Measurements from ENCODE around the gene ZNF514. TPM values are rescaled to one million over a fixed set of nuclear protein-coding genes. Genes with fewer than 3 reads are reported as not detected.
A peak's percentile ranks its signal among the peaks of the same experiment; 100 is the strongest.

The ZNF514 gene
- total RNA-seq, 1 donor from 2014 or later, result 19.8 TPM

- no peak overlapping the region for H3K4me3 ChIP-seq
- ATAC-seq (no peak), DNase-seq (no peak)
- H3K4me1 ChIP-seq, result no peaks in the 10 kb centered on the region
- TF ChIP-seq CTCF (IDR thresholded peaks at IDR 0.05), result no peak
- no peak overlapping the region for H3K27ac ChIP-seq
- intact Hi-C loops (cut with DNase I), result no loop called here
- peaks cover 46% of the 10 kb centered on the region for H3K36me3 ChIP-seq
- no peaks in the 10 kb centered on the region for H3K9me3 ChIP-seq
- H3K27me3 ChIP-seq, result no peaks in the 10 kb centered on the region
Observed at GRCh38 chr2:95179451-95179850, 19.8 kb upstream of the ZNF514 start.

GRCh38 chr2:95174031-95174542 is 14.4 kb upstream of the ZNF514 start:
- Histone ChIP-seq H3K27ac (no peak overlapping the region), H3K4me3 (no peak overlapping the region), H3K4me1 (no peaks in the 10 kb centered on the region), H3K9me3 (no peaks in the 10 kb centered on the region), H3K27me3 (no peaks in the 10 kb centered on the region), H3K36me3 (peaks cover 13% of the 10 kb centered on the region)
- no peak for TF ChIP-seq CTCF (IDR thresholded peaks at IDR 0.05)
- ATAC-seq (no peak), DNase-seq (no peak)
- intact Hi-C loops (cut with DNase I), result no loop called here

- ATAC-seq (no peak), DNase-seq (no peak)
- H3K4me3 ChIP-seq, result no peak overlapping the region
- H3K27ac ChIP-seq, result no peak overlapping the region
- TF ChIP-seq CTCF (IDR thresholded peaks at IDR 0.05), result no peak
- no peaks in the 10 kb centered on the region for H3K27me3 ChIP-seq
- no peaks in the 10 kb centered on the region for H3K36me3 ChIP-seq
- intact Hi-C loops (cut with DNase I), result no loop called here
- no peaks in the 10 kb centered on the region for H3K9me3 ChIP-seq
- H3K4me1 ChIP-seq, result no peaks in the 10 kb centered on the region
Observed at GRCh38 chr2:95171902-95172301, 12.3 kb upstream of the ZNF514 start.

GRCh38 chr2:95166065-95166763 is 6.6 kb upstream of the ZNF514 start:
- Histone ChIP-seq H3K4me3 (peak overlapping the region; percentile 78), H3K9me3 (no peaks in the 10 kb centered on the region), H3K4me1 (peaks cover 18% of the 10 kb centered on the region), H3K36me3 (no peaks in the 10 kb centered on the region), H3K27me3 (no peaks in the 10 kb centered on the region), H3K27ac (peak overlapping the region; percentile 94)
- intact Hi-C loops (cut with DNase I), result no loop called here
- ATAC-seq, result no peak
- TF ChIP-seq CTCF (IDR thresholded peaks at IDR 0.05), result no peak
- no peak for DNase-seq

- Histone ChIP-seq H3K27me3 (no peaks in the 10 kb centered on the region), H3K9me3 (no peaks in the 10 kb centered on the region), H3K27ac (peak within 1 kb of the TSS; percentile 94), H3K4me1 (peaks cover 18% of the 10 kb centered on the region), H3K4me3 (peak within 1 kb of the TSS; percentile 78), H3K36me3 (no peaks in the 10 kb centered on the region)
- ATAC-seq, result peak; percentile 98
- no peak for TF ChIP-seq CTCF (IDR thresholded peaks at IDR 0.05)
- intact Hi-C loops (cut with DNase I), result no loop called here
- peak; percentile 99 for DNase-seq
Observed at GRCh38 chr2:95165371-95166064, 5.9 kb upstream of the ZNF514 start, which contains the start of gene ZNF2. Gene ZNF2 (plus strand): TSS chr2:95165809. CDS start chr2:95176227, 10,418 bp downstream.

Measured in upper lobe of right lung (tissue), 1 donor.